K562 (cell line): ENCODE data around the gene VWA7. TPM values are rescaled to one million over a fixed set of nuclear protein-coding genes. Genes with fewer than 3 reads are reported as not detected.
A peak's percentile ranks its signal among the peaks of the same experiment; 100 is the strongest.

Source experiments
- ARHGAP35 ChIP-seq: fragments of 450-650 bp; IDR thresholded peaks from 2 replicates; pipeline ENCODE4 v1.6.1; 2018; ENCODE audit not compliant: partially characterized antibody
- CBFB ChIP-seq: sonication (generic); formaldehyde crosslinking; IDR thresholded peaks from 2 replicates; pipeline ENCODE4 v1.4.0; 2020; ENCODE audit warnings: mild to moderate bottlenecking, missing genetic modification reagents
- CHD7 ChIP-seq: fragments of 200-600 bp; sonication (generic); IDR thresholded peaks from one replicate; pipeline ENCODE4 v1.6.1; 2012; ENCODE audit warnings: mild to moderate bottlenecking, low read depth, low read length, inconsistent platforms
- DNMT1 ChIP-seq: fragments of 450-650 bp; IDR thresholded peaks from 2 replicates; pipeline ENCODE4 v1.6.1; 2016; ENCODE audit warnings: antibody characterized with exemption, mild to moderate bottlenecking
- HDAC3 ChIP-seq: fragments of 450-650 bp; IDR thresholded peaks from 2 replicates; pipeline ENCODE4 v1.6.1; 2018; ENCODE audit warnings: borderline replicate concordance, mild to moderate bottlenecking, moderate library complexity; ENCODE audit not compliant: partially characterized antibody
- IRF9 ChIP-seq: fragments of 450-650 bp; IDR thresholded peaks from 2 replicates; pipeline ENCODE4 v1.6.1; 2016; ENCODE audit warnings: missing biosample characterization, missing genetic modification characterization
- KHSRP ChIP-seq: fragments of 450-650 bp; IDR thresholded peaks from 2 replicates; pipeline ENCODE4 v1.6.1; 2017
- LARP7 ChIP-seq: fragments of 450-650 bp; IDR thresholded peaks from 2 replicates; pipeline ENCODE4 v1.6.1; 2016
- MAFF ChIP-seq: IDR thresholded peaks from 2 replicates; pipeline ENCODE4 v1.6.1; 2012; ENCODE audit warnings: low read length, improper control_type of control experiment
- NR3C1 ChIP-seq: sonication (generic); formaldehyde crosslinking; IDR thresholded peaks from 2 replicates; pipeline ENCODE4 v1.8.1; 2022; ENCODE audit warnings: missing genetic modification reagents
- POLR2AphosphoS2 ChIP-seq: IDR thresholded peaks from 2 replicates; pipeline ENCODE4 v1.6.1; 2012; ENCODE audit warnings: low read length, improper control_type of control experiment
- SNAPC5 ChIP-seq: fragments of 250-450 bp; sonication (Bioruptor Pico); IDR thresholded peaks from 2 replicates; pipeline ENCODE4 v1.8.0; 2021; ENCODE audit warnings: moderate library complexity, mild to moderate bottlenecking, inconsistent platforms
- ZNF3 ChIP-seq: fragments of 250-450 bp; sonication (Bioruptor Pico); IDR thresholded peaks from 2 replicates; pipeline ENCODE4 v1.5.0; 2021; ENCODE audit warnings: mild to moderate bottlenecking, moderate library complexity
- ZNF830 ChIP-seq: fragments of 250-450 bp; sonication (Bioruptor Pico); IDR thresholded peaks from 2 replicates; pipeline ENCODE4 v1.5.0; 2021; ENCODE audit warnings: mild to moderate bottlenecking
- polyA plus RNA-seq, 8 experiments: library from polyadenylated mRNA; depleted of rRNA in 4 of 8; stranded (reverse) in 5 of 8; unstranded in 3 of 8; fragments of >200 nt; fragmentation: Nextera tagmentation in 2 of 8; fragmentation: Illumina TruSeq in 1 of 8; extraction: Ambion mirVana in 2 of 8; extraction: Trizol in 1 of 8; gene quantifications; 2 replicates each; pipeline versions ENCODE4 v1.2.1 to v1.2.3, GENCODE V29; 2011 to 2014; ENCODE audit warnings: inconsistent platforms in 1 of 8, missing spikeins in 1 of 8
- total RNA-seq, 7 experiments: library from RNA; depleted of rRNA in 6 of 7; stranded (reverse); fragments of >200 nt in 6 of 7; fragmentation: Illumina TruSeq in 2 of 7; extraction: Trizol in 2 of 7; gene quantifications; 2 replicates each; pipeline versions ENCODE4 v1.2.1 to v1.2.3, GENCODE V29; 2011 to 2021; ENCODE audit warnings: low replicate concordance in 1 of 7

VWA7 gene
- total and polyA plus RNA-seq, 9 of the 15 experiments (the other 6 are each of a cell fraction or from before 2014, with no cell fraction given): 0.18 to 2.9 (median 0.95) TPM

GRCh38 chr6:31769684-31770371, 7.3 kb downstream of the VWA7 start (continued):
- TF ChIP-seq CHD7 (peak; percentile 19), DNMT1 (peak; percentile 98; the same call in 1 of the 2 replicates), MAFF (no peak), LARP7 (peak; percentile 84; the same call in 1 of the 2 replicates), ARHGAP35 (no peak), CBFB (0 out of 2 replicates have a peak, but pooled peaks have one; percentile 67), ZNF830 (CRISPR knock-in tag) (no peak), SNAPC5 (CRISPR knock-in tag) (no peak), IRF9 (tag) (no peak), ZNF3 (CRISPR knock-in tag) (no peak), HDAC3 (no peak), KHSRP (no peak), POLR2AphosphoS2 (no peak), NR3C1 (CRISPR knock-in tag) (no peak)
